Measurements from ENCODE around the gene TNNT2. TPM values are rescaled to one million over a fixed set of nuclear protein-coding genes. Genes with fewer than 3 reads are reported as not detected.

TNNT2 gene
- total RNA-seq, 1 donor from 2014 or later: 0.17 TPM

GRCh38 chr1:201347498-201348210 lies 29.8 kb downstream of the TNNT2 start:
- TF ChIP-seq CTCF (conservative IDR thresholded peaks at IDR 0.05; ENCODE audit: low read depth, low read length): no peak
- H3K4me3 ChIP-seq (ENCODE audit: low read depth, low read length): no peak overlapping the region
- DNase-seq (ENCODE audit: low read depth): no peak

DNA sequence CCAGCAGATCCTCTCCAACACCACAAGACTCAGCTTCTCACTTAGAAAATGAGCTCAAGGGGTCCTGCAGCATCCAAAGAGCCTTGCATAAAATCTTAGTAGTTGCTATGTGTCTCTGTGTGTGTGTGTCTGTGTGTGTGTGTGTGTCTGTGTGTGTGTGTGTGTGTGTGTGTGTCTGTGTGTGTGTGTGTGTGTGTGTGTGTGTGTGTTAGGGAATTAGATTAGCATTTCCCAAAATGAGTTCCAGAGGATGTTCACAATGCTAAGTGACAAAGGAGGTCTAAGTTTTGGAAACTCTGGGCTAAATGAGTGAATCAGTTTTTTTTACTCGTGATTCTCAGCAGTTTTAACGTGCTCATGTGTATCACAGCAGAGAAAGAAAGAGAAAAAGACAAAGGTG lies 30.5 kb downstream of the TNNT2 start:
- no peak for DNase-seq (ENCODE audit: low read depth)
- no peak overlapping the region for H3K4me3 ChIP-seq (ENCODE audit: low read depth, low read length)
- TF ChIP-seq CTCF (conservative IDR thresholded peaks at IDR 0.05; ENCODE audit: low read depth, low read length): no peak

DNA sequence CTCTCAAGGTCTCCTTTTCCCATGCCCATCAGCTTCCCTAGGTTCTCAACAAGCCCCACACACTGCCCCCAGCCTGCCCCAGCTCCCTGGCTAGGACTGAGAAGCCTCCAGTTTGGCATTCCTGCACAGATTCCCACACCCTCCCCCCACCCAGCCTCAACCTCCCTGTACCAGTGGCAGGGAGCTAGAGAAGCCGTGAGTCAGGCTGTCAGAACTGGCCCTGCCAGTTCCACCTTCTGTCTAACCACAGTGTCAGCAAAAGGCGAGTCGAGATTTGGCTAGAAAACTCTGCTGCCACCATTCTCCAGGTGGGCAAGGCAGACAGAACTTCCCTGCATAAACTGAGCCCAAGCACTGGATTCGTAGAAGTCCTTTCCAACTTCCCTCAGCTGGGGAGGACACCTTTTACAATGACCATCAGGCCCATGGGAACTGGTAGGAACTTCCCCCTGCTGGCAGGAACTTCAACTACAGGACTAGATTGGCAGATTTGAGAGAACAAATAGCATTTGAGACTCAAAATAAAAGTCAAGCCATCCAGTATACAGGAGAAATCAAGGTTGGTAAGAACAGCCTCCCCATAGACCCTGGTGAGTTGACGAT lies 31.0 kb downstream of the TNNT2 start:
- peak; percentile 7 for DNase-seq (ENCODE audit: low read depth)

GRCh38 chr1:201345081-201345355 lies 32.5 kb downstream of the TNNT2 start:
- no peak overlapping the region for H3K4me3 ChIP-seq (ENCODE audit: low read depth, low read length)
- DNase-seq (ENCODE audit: low read depth): no peak
- TF ChIP-seq CTCF (conservative IDR thresholded peaks at IDR 0.05; ENCODE audit: low read depth, low read length): no peak

More for the DNA sequence above, 31.0 kb downstream of the TNNT2 start:
- H3K4me3 ChIP-seq (ENCODE audit: low read depth, low read length): no peak overlapping the region
- peak; percentile 83 for TF ChIP-seq CTCF (conservative IDR thresholded peaks at IDR 0.05; ENCODE audit: low read depth, low read length)

DNA sequence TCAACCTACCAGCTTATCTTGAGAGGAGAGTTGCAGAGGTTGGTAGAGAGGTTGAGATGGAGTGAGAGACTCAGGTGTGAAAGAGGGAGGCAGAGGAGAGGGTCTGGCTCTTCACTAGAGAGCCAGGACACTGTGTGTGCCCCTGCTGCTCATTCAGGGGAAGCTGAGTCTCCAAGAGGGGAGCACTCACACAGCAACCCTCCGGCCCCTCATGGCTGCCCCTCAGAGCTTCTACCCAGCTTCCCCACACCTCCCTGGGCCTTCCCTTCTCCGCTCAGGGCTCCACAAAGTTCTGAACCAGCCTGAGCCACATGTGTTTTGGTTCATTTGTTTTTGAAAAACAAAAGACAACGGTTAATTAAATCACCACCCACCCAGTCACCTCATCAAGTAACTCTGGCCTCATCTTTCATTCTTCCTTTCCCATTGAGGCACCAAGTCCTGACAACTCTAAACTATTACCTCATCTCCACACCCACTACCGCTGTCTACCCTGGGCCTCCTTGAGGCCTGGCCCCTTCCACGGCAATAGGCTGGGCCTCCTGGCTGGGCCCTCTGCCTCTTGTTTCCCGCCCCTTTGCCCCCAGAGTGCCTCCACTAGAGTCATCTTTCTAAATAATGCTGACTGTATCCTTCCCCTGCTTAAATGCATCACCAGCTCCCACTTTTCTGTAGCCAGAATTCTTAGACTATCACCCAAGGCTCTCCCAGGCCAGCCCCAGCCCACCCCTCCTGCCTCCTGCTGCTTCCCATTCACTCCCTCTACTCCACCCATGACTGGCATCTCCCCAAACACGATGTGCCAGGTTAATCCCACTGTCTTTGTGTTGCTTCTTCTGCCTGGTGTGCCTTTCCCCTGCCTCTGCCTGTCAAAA lies 33.0 kb downstream of the TNNT2 start:
- no peak overlapping the region for H3K4me3 ChIP-seq (ENCODE audit: low read depth, low read length)
- no peak for TF ChIP-seq CTCF (conservative IDR thresholded peaks at IDR 0.05; ENCODE audit: low read depth, low read length)
- no peak for DNase-seq (ENCODE audit: low read depth)

- H3K4me3 ChIP-seq (ENCODE audit: low read depth, low read length): no peak overlapping the region
- DNase-seq (ENCODE audit: low read depth): no peak
- TF ChIP-seq CTCF (conservative IDR thresholded peaks at IDR 0.05; ENCODE audit: low read depth, low read length): no peak
Measured at GRCh38 chr1:201341377-201341776, 36.1 kb downstream of the TNNT2 start.
